HG02588 (cell line): Measurements from ENCODE around the gene THAP5.
A peak's percentile ranks its signal among the peaks of the same experiment; 100 is the strongest.
"Not testable (repeated sequence)": the region's sequence is repeated elsewhere in the genome, so short reads cannot be mapped to it uniquely, and the experiment has no call there.

Source experiments
- ATAC-seq: cut with Tn5 transposase; IDR thresholded peaks from one replicate; pipeline ENCODE4 v1.9.1; 2021; ENCODE audit warnings: mild to moderate bottlenecking, moderate library complexity; ENCODE audit not compliant: unreplicated experiment

The THAP5 gene

GRCh38 chr7:108586274-108586710 lies 16.8 kb upstream of the THAP5 start:
- no peak for ATAC-seq

GRCh38 chr7:108585843-108586242 lies 16.3 kb upstream of the THAP5 start:
- ATAC-seq = no peak

GRCh38 chr7:108584211-108584610 lies 14.7 kb upstream of the THAP5 start:
- no peak for ATAC-seq

GRCh38 chr7:108581655-108582491 lies 12.4 kb upstream of the THAP5 start:
- no peak for ATAC-seq

GRCh38 chr7:108580298-108580697 lies 10.8 kb upstream of the THAP5 start:
- ATAC-seq = no peak

- ATAC-seq = no peak
Measured at GRCh38 chr7:108578937-108579336, 9.4 kb upstream of the THAP5 start.

GRCh38 chr7:108576116-108576515 lies 6.6 kb upstream of the THAP5 start:
- no peak for ATAC-seq

GRCh38 chr7:108575156-108575555 lies 5.7 kb upstream of the THAP5 start:
- ATAC-seq = no peak

GRCh38 chr7:108572480-108572879 lies 3.0 kb upstream of the THAP5 start:
- ATAC-seq = no peak

- peak; percentile 20 for ATAC-seq
Measured at GRCh38 chr7:108570146-108570755, 745 bp upstream of the THAP5 start.

- ATAC-seq = no peak
Measured at GRCh38 chr7:108568801-108569380, 615 bp downstream of the THAP5 start.

- no peak for ATAC-seq
Measured at GRCh38 chr7:108565987-108566386, 3.5 kb downstream of the THAP5 start.

GRCh38 chr7:108561047-108561619 lies 8.4 kb downstream of the THAP5 start:
- no peak for ATAC-seq

GRCh38 chr7:108559253-108559652 lies 10.3 kb downstream of the THAP5 start:
- ATAC-seq = no peak

GRCh38 chr7:108557617-108558016 lies 11.9 kb downstream of the THAP5 start:
- ATAC-seq = no peak

- ATAC-seq = no peak
Measured at GRCh38 chr7:108557191-108557590, 12.3 kb downstream of the THAP5 start.

GRCh38 chr7:108556665-108557064 lies 12.8 kb downstream of the THAP5 start:
- ATAC-seq = not testable (repeated sequence)

- not testable (repeated sequence) for ATAC-seq
Measured at GRCh38 chr7:108548141-108548896, 21.2 kb downstream of the THAP5 start.

- no peak for ATAC-seq
Measured at GRCh38 chr7:108541478-108541877, 28.0 kb downstream of the THAP5 start.

- not testable (repeated sequence) for ATAC-seq
Measured at GRCh38 chr7:108538685-108539084, 30.8 kb downstream of the THAP5 start.

- not testable (repeated sequence) for ATAC-seq
Measured at GRCh38 chr7:108538236-108538635, 31.3 kb downstream of the THAP5 start.
